ENCODE data around the gene C2orf92. TPM values are rescaled to one million over a fixed set of nuclear protein-coding genes. Genes with fewer than 3 reads are reported as not detected.

C2orf92 gene
- total RNA-seq, 1 donor from 2014 or later = 20.0 TPM

GRCh38 chr2:97738179-97739019 lies 68.9 kb downstream of the C2orf92 start:
- H3K27ac Mint-ChIP-seq = no peak overlapping the region
- TF ChIP-seq, protein P1, sequence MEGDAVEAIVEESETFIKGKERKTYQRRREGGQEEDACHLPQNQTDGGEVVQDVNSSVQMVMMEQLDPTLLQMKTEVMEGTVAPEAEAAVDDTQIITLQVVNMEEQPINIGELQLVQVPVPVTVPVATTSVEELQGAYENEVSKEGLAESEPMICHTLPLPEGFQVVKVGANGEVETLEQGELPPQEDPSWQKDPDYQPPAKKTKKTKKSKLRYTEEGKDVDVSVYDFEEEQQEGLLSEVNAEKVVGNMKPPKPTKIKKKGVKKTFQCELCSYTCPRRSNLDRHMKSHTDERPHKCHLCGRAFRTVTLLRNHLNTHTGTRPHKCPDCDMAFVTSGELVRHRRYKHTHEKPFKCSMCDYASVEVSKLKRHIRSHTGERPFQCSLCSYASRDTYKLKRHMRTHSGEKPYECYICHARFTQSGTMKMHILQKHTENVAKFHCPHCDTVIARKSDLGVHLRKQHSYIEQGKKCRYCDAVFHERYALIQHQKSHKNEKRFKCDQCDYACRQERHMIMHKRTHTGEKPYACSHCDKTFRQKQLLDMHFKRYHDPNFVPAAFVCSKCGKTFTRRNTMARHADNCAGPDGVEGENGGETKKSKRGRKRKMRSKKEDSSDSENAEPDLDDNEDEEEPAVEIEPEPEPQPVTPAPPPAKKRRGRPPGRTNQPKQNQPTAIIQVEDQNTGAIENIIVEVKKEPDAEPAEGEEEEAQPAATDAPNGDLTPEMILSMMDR (IDR thresholded peaks at IDR 0.05; ENCODE audit: unreplicated experiment) = no peak
- no peak for DNase-seq (ENCODE audit: low spot score in 2 of 2, unreplicated experiment in 2 of 2)
- no peaks in the 10 kb centered on the region for H3K27me3 Mint-ChIP-seq (ENCODE audit: low read depth)
- H3K4me1 Mint-ChIP-seq = peaks cover 11% of the 10 kb centered on the region
- no peaks in the 10 kb centered on the region for H3K36me3 Mint-ChIP-seq
- no peak overlapping the region for H3K4me3 Mint-ChIP-seq
- H3K9me3 Mint-ChIP-seq = no peaks in the 10 kb centered on the region

- TF ChIP-seq, protein P1 (IDR thresholded peaks at IDR 0.05; ENCODE audit: unreplicated experiment) = no peak
- Mint-ChIP-seq H3K27me3 (ENCODE audit: low read depth) (no peaks in the 10 kb centered on the region), H3K9me3 (peaks cover 5% of the 10 kb centered on the region), H3K4me3 (no peak overlapping the region), H3K4me1 (peaks cover 11% of the 10 kb centered on the region), H3K27ac (no peak overlapping the region), H3K36me3 (peaks cover 7% of the 10 kb centered on the region)
- DNase-seq (ENCODE audit: low spot score in 2 of 2, unreplicated experiment in 2 of 2) = no peak
These were observed 69.7 kb downstream of the C2orf92 start for GRCh38 chr2:97739020-97739892.

DNA sequence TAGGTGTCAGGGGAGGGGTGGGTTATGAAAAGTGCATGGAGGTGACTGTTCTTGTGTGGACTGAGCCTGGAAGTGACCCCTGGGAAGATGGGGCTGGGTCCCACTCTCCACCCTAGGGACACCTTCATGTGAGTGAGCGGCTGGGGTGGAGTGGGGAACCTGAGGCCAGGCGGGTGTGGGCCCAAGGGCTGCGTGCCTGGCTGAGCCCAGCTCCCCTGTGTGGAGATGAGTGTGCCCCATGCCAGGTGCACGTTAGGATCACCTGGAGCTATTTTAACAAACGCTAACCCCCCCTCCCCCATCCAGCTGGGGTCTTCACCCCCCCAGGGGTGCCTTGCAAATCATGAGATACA lies 70.4 kb downstream of the C2orf92 start:
- Mint-ChIP-seq H3K27ac (no peak overlapping the region), H3K9me3 (peaks cover 5% of the 10 kb centered on the region), H3K4me1 (peaks cover 11% of the 10 kb centered on the region), H3K27me3 (ENCODE audit: low read depth) (no peaks in the 10 kb centered on the region), H3K36me3 (peaks cover 10% of the 10 kb centered on the region), H3K4me3 (no peak overlapping the region)
- no peak for DNase-seq (ENCODE audit: low spot score in 2 of 2, unreplicated experiment in 2 of 2)
- TF ChIP-seq, protein P1 (IDR thresholded peaks at IDR 0.05; ENCODE audit: unreplicated experiment) = no peak

GRCh38 chr2:97740590-97741182 lies 71.2 kb downstream of the C2orf92 start:
- TF ChIP-seq, protein P1 (IDR thresholded peaks at IDR 0.05; ENCODE audit: unreplicated experiment) = peak; percentile 63
- H3K4me3 Mint-ChIP-seq = peak overlapping the region; percentile 24
- H3K27me3 Mint-ChIP-seq (ENCODE audit: low read depth) = no peaks in the 10 kb centered on the region

DNA sequence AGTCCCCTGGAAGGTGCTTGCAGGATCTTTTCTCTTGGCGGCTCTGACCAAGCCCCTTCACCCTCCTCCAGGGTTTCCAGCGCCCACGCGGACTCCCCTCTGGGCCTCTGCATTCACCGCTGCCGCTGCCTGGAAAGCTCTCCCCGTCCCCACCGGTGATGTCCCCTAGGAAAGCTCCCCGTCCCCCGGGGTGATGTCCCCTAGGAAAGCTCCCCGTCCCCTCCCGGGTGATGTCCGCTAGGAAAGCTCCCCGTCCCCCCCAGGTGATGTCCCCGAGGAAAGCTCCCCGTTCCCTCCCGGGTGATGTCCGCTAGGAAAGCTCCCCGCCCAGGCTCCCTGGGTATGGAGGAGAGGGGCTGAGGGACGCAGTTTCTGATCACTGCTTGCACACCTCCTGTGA lies 71.7 kb downstream of the C2orf92 start:
- Mint-ChIP-seq H3K27me3 (ENCODE audit: low read depth) (no peaks in the 10 kb centered on the region), H3K36me3 (peaks cover 10% of the 10 kb centered on the region), H3K27ac (no peak overlapping the region), H3K4me1 (peaks cover 17% of the 10 kb centered on the region), H3K4me3 (no peak overlapping the region), H3K9me3 (peaks cover 5% of the 10 kb centered on the region)
- DNase-seq (ENCODE audit: low spot score in 2 of 2, unreplicated experiment in 2 of 2) = no peak
- TF ChIP-seq, protein P1 (IDR thresholded peaks at IDR 0.05; ENCODE audit: unreplicated experiment) = no peak

More at GRCh38 chr2:97740590-97741182, 71.2 kb downstream of the C2orf92 start:
- peaks cover 5% of the 10 kb centered on the region for H3K9me3 Mint-ChIP-seq
- no peak overlapping the region for H3K27ac Mint-ChIP-seq
- peaks cover 15% of the 10 kb centered on the region for H3K4me1 Mint-ChIP-seq
- peak in 1 of 2 experiments; percentile 48 for DNase-seq (ENCODE audit: low spot score in 2 of 2, unreplicated experiment in 2 of 2)
- H3K36me3 Mint-ChIP-seq = peaks cover 10% of the 10 kb centered on the region
